ENCODE results near the gene NAALAD2.

DNA sequence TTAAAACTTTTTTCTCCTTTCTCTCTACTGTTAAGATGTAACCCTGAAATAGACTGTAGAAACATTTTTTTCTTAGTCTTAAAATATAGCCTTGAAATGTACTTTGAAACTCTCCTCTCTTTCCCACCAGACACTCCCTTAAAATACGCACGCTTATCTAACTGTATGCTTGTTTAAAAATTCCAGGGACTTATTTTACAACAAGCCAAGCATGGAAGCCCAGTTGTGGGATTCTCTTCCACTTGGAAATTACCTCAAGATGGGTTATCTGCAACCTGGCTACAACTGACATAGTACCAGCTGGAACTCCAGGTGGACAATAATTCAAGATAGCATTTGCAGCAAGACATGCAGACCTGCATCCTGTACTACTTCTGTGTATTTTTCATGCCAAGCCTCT, 100.5 kb downstream of the NAALAD2 start:
- TF ChIP-seq CTCF (conservative IDR thresholded peaks at IDR 0.05; ENCODE audit: low read depth in 2 of 2) (no peak), NANOG (IDR thresholded peaks at IDR 0.05; ENCODE audit: borderline replicate concordance) (no peak), EZH2 (IDR thresholded peaks at IDR 0.05; ENCODE audit: low read depth, unreplicated experiment) (no peak), JUNB (IDR thresholded peaks at IDR 0.05; ENCODE audit: unreplicated experiment) (no peak), POLR2AphosphoS5 (IDR thresholded peaks at IDR 0.05; ENCODE audit: low read depth) (no peak), EZH2phosphoT487 (IDR thresholded peaks at IDR 0.05; ENCODE audit: unreplicated experiment) (no peak), ZNF331 (CRISPR knock-in tag; IDR thresholded peaks at IDR 0.05; ENCODE audit: low read depth) (no peak)
